GM18858 (cell line): ENCODE measurements around the gene EPX.

Experiments
- ATAC-seq: cut with Tn5 transposase; IDR thresholded peaks from one replicate; pipeline ENCODE4 v1.9.1; 2021; ENCODE audit not compliant: unreplicated experiment

The EPX gene

GRCh38 chr17:58224315-58224714 lies 31.8 kb downstream of the EPX start:
- ATAC-seq, result no peak

DNA sequence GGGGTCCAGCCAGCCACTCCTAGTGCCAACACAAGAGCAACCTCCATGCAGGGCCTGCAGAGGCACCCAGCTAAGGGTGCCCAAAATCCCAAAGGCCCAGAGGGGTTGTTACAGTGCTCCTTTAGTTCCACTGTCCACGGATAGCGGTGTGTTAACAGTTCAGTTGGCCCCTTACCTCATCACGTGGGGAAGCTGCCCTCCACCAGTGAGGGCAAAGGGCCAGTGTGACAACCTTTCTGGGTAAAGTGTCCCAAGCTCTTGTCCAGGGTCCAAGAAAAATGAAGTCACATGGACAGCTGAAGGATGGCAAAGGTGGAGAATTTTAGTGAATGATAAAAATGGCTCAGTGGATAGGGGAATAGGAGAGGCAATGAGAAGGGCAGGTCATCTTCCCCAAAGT lies 35.2 kb downstream of the EPX start:
- no peak for ATAC-seq

DNA sequence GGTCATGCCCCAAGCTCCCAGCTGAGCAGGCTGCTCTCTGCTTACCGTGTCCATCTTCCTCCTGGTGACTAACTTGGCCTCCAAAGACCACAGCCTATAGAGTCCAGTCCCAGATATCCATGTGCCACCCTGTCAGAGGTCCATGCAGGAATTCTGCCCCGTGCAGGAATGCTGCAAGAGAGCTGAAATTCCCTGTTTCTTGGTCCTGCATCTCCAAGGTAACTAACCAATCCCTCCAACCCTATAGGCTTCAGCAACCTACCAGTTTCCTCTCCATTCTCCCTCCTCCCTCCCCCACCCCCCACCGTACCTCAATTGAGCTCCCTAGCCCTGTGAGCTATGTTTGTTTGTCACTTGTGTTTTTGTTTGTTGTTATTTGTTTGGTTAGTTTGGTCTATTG lies 36.2 kb downstream of the EPX start:
- ATAC-seq, result no peak

DNA sequence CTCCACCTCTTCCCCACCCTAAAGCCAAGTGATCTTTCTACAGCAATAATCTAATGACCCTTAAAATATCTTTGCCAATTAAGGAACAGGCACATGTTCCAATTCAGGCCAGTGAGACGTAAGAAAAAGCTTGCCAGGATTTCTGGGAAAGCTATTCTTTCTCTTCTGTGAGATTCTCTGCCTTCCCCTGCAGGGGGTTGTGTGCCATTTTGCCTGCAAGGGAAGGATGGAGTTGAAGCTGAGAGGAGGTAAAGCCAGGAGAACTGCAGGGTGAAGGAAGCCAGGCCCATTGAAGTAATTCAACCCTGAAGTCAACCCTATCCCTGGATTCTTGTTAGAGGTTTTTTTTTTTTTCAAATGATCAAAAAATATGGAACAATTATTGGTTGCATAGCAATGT lies 36.9 kb downstream of the EPX start:
- ATAC-seq, result no peak

DNA sequence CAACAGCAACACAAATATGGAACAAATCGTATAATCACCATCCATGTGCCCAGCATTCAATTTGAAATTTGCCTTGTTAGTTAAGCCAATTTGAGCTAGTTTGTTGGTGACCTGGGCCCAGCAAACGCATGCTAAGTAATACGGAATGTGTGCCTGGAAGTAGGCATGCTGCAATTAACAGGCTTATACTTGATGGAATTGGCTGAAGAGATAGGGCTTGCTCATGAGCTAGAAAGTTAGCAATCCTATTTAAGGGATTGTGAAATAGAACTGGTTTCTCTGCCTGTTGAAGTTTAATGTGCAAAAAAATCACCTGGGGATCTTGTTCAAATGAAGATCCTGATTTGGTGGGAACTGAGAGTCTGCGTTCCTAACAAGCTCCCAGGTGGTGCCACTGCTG lies 37.4 kb downstream of the EPX start:
- no peak for ATAC-seq

DNA sequence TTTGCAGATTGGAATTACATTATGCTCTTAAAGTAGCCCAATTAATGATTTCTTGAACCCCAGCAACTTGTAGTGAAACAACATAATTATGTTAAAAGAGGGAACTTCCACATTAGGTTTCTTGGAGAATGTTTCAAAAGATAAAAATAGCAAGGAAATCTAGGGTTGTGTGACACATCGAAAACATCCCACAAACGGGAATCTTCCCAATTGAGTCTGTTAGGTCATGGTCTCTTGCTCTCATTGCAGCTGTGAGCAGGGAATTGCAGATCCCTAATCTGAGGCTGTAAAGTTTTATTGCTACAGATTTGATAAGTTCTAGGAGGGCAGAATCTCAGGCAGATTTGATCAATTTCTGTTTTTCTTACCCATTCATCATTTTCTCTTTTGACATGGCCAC lies 39.1 kb downstream of the EPX start:
- ATAC-seq, result no peak

DNA sequence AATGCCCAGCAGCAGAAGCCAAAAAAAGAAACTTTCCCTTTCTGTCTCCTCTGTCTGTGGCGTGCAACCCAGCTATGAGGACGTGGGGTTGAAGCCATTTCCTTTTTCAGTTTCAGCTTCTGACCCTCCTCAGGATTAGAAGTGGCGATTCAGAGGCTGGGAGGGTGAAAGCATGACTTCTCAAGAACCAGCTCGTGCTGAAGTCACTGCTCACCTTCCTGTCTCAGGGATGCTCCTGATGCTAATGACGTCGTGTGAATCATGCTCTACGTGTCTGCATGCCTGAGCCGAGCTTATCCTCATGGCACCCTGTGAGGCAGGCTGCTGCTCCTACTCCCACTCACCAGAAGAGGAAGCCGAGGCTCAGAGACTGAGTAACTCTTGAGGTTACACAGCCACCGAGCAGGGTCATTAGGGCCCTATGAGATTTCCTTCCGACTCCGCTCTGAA lies 40.2 kb downstream of the EPX start:
- peak; percentile 74 for ATAC-seq

- ATAC-seq, result peak; percentile 63
These were observed 41.0 kb downstream of the EPX start for GRCh38 chr17:58233543-58233942.

- ATAC-seq, result no peak
These were observed 42.0 kb downstream of the EPX start for GRCh38 chr17:58234512-58234911.

DNA sequence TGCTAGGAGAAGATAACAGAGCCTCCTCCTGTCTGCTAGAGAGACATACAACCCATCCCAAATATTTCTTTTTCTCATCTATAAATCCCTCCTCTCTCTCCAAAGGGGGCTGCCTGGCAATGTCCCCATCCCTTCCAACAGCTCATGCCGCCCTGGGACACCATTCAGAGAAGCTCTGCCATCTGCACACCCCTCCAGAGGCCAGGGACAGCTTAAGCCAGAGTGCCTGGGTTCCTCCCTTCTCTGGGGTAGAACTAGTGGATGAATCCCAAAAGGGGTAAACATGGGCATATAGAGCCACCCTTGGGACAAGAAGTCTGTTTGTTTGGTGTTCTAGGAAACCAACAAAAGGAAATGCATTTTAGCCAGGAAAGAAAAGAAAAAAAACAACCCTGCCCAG lies 43.3 kb downstream of the EPX start:
- no peak for ATAC-seq

DNA sequence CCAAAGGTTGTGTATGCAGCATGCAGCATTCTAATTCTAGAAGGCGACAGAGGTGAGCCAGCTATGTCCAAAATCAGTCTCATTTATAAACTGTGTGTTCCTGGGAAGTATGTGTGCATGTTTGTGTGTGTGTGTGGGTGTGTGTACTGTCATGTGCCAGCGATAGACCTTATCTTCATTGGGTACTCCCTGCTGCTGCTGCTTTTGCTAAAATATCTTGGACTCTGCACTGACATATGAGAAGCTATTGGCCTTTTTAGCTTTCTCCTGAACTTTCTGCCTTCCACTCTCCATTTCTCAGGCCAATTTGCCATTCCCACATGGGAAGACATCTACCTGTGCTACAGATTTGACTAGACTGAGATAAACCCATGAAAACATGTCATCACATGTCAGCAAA lies 43.9 kb downstream of the EPX start:
- no peak for ATAC-seq

DNA sequence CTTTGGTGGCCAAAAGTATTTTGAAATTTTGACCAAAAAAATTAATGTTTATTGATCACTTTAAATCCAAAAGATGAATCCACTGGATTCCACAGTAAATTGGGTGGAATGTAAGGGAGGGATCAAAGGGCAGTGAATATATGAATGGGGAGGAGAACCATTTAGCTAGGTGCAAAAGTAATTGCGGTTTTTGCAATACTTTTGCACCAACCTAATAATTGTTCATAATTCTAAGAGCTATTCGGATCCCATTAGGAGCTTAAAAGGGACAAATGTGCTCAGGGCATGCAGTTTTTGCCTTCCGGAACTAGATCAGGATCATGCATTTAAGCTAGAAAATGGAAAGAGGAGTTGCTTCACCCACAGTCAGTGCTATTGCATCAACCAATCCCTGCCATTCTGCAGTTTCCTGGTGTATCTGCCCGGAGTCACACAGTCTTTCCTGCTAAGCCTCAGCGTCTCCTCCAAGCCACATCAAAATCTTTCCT lies 45.7 kb downstream of the EPX start, which contains the start of gene LPO:
Gene LPO, plus strand, starts transcription at position 438 of the 488 bp plus-strand sequence. CDS start 4,396 bp downstream, outside the sequence.
- no peak for ATAC-seq

- no peak for ATAC-seq
These were observed 47.5 kb downstream of the EPX start for GRCh38 chr17:58239987-58240386.

GRCh38 chr17:58242171-58242784 lies 49.8 kb downstream of the EPX start:
- ATAC-seq, result no peak

GRCh38 chr17:58244963-58245362 lies 52.4 kb downstream of the EPX start:
- no peak for ATAC-seq

- ATAC-seq, result no peak
These were observed 53.0 kb downstream of the EPX start for GRCh38 chr17:58245428-58246103.

DNA sequence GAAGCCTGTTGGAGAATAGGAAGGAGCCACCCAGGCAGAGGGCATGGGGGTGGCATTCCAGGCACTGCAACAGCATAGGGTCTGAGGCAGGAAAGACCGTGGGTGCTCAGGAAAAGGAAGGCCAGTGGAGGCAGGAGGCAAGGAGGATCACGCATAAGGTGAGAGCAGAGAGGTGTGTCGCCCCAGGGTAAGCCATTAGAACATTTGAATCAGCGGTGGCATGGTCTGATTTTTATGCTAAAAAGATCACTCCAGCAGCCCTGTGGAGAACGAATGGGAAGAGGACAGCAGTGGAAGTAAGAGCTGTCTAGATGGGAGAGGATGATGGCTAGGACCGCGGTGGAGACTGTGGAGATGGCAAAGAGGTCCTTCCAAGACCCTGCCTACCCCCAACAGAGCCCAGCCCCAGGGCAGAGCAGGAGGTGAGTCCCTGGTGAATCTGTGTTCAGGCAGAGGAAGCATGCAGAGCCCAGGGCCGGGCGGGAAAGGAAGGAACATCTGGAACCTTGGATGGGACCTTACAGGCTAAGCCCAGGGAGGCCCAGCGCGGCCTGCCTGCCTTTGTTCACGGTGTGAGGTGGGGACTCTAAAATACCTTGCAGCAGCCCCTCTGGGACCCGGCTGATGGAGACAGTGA lies 53.7 kb downstream of the EPX start:
- ATAC-seq, result no peak

DNA sequence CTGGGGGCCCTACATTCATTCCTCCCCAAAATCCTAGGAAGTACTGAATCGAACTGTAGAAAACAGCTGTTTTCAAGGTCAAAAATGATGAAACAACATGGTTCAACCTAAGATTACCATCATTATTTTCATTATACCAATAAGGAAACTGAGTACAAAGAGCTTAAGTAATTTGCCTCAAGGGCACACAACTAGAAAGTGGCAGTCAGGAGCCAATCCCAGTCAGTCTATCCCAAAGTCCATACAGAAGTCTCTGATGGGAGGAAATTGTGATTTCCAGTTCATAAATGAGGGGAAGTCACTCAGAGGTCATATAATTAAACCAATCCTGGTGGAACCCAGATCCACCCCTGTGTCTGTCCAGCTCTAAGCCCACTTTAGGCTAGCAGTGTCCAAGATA lies 54.3 kb downstream of the EPX start:
- ATAC-seq, result no peak

DNA sequence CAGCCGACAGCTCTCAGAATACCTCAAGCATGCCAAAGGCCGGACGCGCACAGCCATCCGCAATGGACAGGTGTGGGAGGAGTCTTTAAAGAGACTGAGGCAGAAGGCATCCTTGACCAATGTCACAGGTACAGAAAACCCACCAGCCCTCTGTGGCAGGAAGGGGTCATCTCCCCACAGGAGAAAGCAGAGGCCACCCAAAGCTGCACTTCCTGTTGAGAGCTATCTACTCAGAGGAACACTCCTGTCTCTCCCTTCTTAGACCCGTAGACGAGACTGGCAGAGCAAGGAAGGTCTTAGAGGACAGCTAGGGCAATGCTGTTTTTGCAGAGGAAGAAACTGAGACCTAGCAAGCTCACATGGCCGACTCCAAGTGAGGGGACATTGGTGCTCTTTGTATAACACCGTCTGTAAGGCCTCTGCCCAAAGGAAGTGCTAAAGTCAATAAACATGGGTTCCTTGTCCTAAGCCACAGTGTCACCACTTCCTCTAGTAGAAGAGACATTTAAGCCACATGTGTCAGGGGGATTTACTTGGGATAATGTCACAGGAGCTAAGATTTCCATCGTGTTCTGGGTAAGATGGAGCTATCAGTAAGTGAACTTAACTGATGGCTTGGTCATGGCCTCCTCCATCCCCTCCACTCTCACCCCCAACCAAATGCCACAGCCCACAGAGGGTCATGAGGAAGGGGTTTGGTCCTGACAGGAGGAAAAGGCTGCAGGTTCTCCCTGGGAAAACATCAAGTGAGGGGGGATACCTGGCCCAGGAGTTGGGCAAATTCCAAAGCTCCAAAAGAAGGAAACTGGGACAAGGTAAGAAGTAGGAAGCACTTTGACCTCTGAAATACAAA lies 55.2 kb downstream of the EPX start:
- ATAC-seq, result no peak

DNA sequence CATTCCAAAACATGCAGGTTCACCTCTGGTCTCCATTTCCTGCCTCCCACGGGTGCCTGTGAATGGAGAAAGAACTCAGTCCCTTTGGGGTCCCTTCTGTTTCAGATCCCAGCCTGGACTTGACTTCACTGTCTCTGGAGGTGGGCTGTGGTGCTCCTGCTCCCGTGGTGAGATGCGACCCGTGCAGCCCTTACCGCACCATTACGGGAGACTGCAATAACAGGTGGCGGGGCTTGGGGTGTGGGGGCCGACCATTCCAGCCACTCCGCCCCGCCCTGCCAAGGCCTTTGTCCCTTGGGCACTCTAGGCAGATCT lies 56.4 kb downstream of the EPX start:
- ATAC-seq, result no peak
